Ovary (tissue), 9 donors: ENCODE measurements around the gene EPN3. TPM values are rescaled to one million over a fixed set of nuclear protein-coding genes. Genes with fewer than 3 reads are reported as not detected.

ENCODE experiments used
- DNase-seq, 5 donors: peaks; one replicate each; pipeline ENCODE4 v3.0.0-alpha.2; 2019 to 2020
- H3K27ac ChIP-seq, 2 donors: fragments of 200-600 bp; one replicate each; pipeline versions ENCODE4 v1.5.1 to v1.8.0; 2019 to 2022
- H3K27me3 ChIP-seq: fragments of 200-600 bp; one replicate; pipeline ENCODE4 v1.8.0; 2022
- H3K36me3 ChIP-seq: fragments of 200-600 bp; sonication (generic); one replicate; pipeline ENCODE4 v1.5.1; 2019
- H3K4me1 ChIP-seq: one replicate; pipeline ENCODE4 v1.8.1; 2013; ENCODE audit warnings: mild to moderate bottlenecking, moderate library complexity; ENCODE audit not compliant: insufficient read depth
- H3K4me3 ChIP-seq: fragments of 200-600 bp; sonication (generic); one replicate; pipeline ENCODE4 v1.5.1; 2017
- H3K9me3 ChIP-seq, 2 donors: fragments of 200-600 bp in 1 of 2; sonication (generic) in 1 of 2; one replicate each; pipeline versions ENCODE4 v1.5.1 to v1.8.1; 2013 to 2019; ENCODE audit warnings: mild to moderate bottlenecking in 1 of 2, moderate library complexity in 1 of 2
- CTCF ChIP-seq, 3 donors: fragments of 450-650 bp in 2 of 3; fragments of 200-600 bp in 1 of 3; IDR thresholded peaks; one replicate each; pipeline versions ENCODE4 v1.5.1 to v1.8.0; 2016 to 2022; ENCODE audit warnings: antibody characterized with exemption in 3 of 3, mild to moderate bottlenecking in 1 of 3
- EP300 ChIP-seq: sonication (generic); formaldehyde crosslinking; IDR thresholded peaks from one replicate; pipeline ENCODE4 v1.6.1; 2017; ENCODE audit warnings: antibody characterized with exemption
- POLR2A ChIP-seq: fragments of 450-650 bp; IDR thresholded peaks from one replicate; pipeline ENCODE4 v1.6.1; 2017; ENCODE audit warnings: antibody characterized with exemption, mild to moderate bottlenecking, moderate library complexity
- WGBS, 3 donors: extraction: QIAGEN DNeasy Blood & Tissue Kit in 1 of 3; methylation state at CpG; one replicate each; pipeline versions ENCODE4 v1.1.5 to v1.1.7; 2013 to 2017; 5-methylcytosine and 5-hydroxymethylcytosine counted together
- intact Hi-C, 4 donors: fragments of 100-400 bp; cut with DNase I; formaldehyde crosslinking; loops; one replicate each; pipeline versions ENCODE4 v1.11.0 to v1.15.1; 2022 to 2023
- polyA plus RNA-seq, 2 donors: library from polyadenylated mRNA; stranded (reverse); fragments of 200-250 nt in 1 of 2; fragments of 350-450 nt in 1 of 2; fragmentation: Illumina TruSeq in 1 of 2; extraction: RNeasy Lipid Tissue Mini Kit (QIAGEN cat#74804) in 1 of 2; gene quantifications; one replicate each; pipeline ENCODE4 v1.2.3, GENCODE V29; 2013 to 2014
- total RNA-seq, 7 donors: library from RNA; depleted of rRNA in 2 of 7; stranded (reverse); fragments of >200 nt in 2 of 7; fragmentation: NEBNext Ultra II Directional in 3 of 7; extraction: Animal tissue kit (Norgen Biotek cat#: 25700) in 3 of 7; gene quantifications; one replicate each; pipeline versions ENCODE4 v1.1.0 to v1.2.4, GENCODE V29; 2016 to 2023
- donor health status: DM: no; HTN: no; CAD: no; lungs with moderate emphysema.
- donor health status: DM: no; HTN: no; CAD: no.
- donor health status: Bipolar disorder and iron deficiency.
- donor health status: DM: yes; HTN: yes; CAD: no.
- donor health status: DM: no; HTN: no; CAD: no.
- donor health status: DM: yes; HTN: yes; CAD: no.

The EPN3 gene
- total and polyA plus RNA-seq, 9 donors: 6.2 to 33.4 (median 21.0) TPM

GRCh38 chr17:50513495-50513894 lies 19.0 kb upstream of the EPN3 start:
- WGBS, 3 donors: 8 to 22% (median 19%) methylated on average over 4 of the region's 4 CpGs
- no peak for TF ChIP-seq EP300
- no peak overlapping the region for H3K4me3 ChIP-seq
- H3K27me3 ChIP-seq: no peaks in the 10 kb centered on the region
- peaks cover 29% of the 10 kb centered on the region for H3K4me1 ChIP-seq
- peak overlapping the region in 1 of 2 donors; percentile 49 for H3K27ac ChIP-seq
- DNase-seq: peak in 2 of 5 donors; percentile 48 to 51
- no peaks in the 10 kb centered on the region for H3K36me3 ChIP-seq
- no peaks in the 10 kb centered on the region for H3K9me3 ChIP-seq
- intact Hi-C loops: no loop called here

GRCh38 chr17:50514388-50514787 lies 18.1 kb upstream of the EPN3 start:
- Histone ChIP-seq H3K9me3 (no peaks in the 10 kb centered on the region), H3K36me3 (no peaks in the 10 kb centered on the region), H3K4me3 (no peak overlapping the region), H3K27ac (peak overlapping the region in 1 of 2 donors; percentile 49), H3K4me1 (peaks cover 32% of the 10 kb centered on the region), H3K27me3 (no peaks in the 10 kb centered on the region)
- intact Hi-C loops: no loop called here
- WGBS, 3 donors: 23 to 47% (median 29%) methylated on average over 3 of the region's 3 CpGs
- TF ChIP-seq POLR2A (no peak), CTCF (IDR thresholded peaks at IDR 0.05) (no peak), EP300 (no peak)
- DNase-seq: no peak

- TF ChIP-seq EP300 (no peak), CTCF (IDR thresholded peaks at IDR 0.05) (no peak), POLR2A (no peak)
- DNase-seq: peak; percentile 55 to 78 (median 68)
- intact Hi-C loops: no loop called here
- Histone ChIP-seq H3K4me1 (peaks cover 33% of the 10 kb centered on the region), H3K36me3 (no peaks in the 10 kb centered on the region), H3K27me3 (no peaks in the 10 kb centered on the region), H3K9me3 (no peaks in the 10 kb centered on the region), H3K4me3 (no peak overlapping the region), H3K27ac (peak overlapping the region in 1 of 2 donors; percentile 49)
- 8 to 13% (median 13%) methylated on average over 6 of the region's 6 CpGs for WGBS, 3 donors
These were observed 17.4 kb upstream of the EPN3 start for GRCh38 chr17:50514936-50515702.

- TF ChIP-seq CTCF (IDR thresholded peaks at IDR 0.05) (no peak), EP300 (no peak), POLR2A (no peak)
- 81 to 96% (median 93%) methylated on average over 4 of the region's 4 CpGs for WGBS, 3 donors
- H3K27me3 ChIP-seq: no peaks in the 10 kb centered on the region
- H3K4me1 ChIP-seq: peaks cover 28% of the 10 kb centered on the region
- intact Hi-C loops: no loop called here
- no peak overlapping the region for H3K4me3 ChIP-seq
- no peaks in the 10 kb centered on the region for H3K9me3 ChIP-seq
- peak overlapping the region in 1 of 2 donors; percentile 40 for H3K27ac ChIP-seq
- DNase-seq: no peak
- no peaks in the 10 kb centered on the region for H3K36me3 ChIP-seq
These were observed 15.5 kb upstream of the EPN3 start for GRCh38 chr17:50517011-50517410.
